Lower leg skin (tissue), 3 donors: Measurements from ENCODE around the gene TRIM43.
"Not testable (repeated sequence)": the region's sequence is repeated elsewhere in the genome, so short reads cannot be mapped to it uniquely, and the experiment has no call there.

Experiments used
- POLR2A ChIP-seq, 2 donors: fragments of 450-650 bp; IDR thresholded peaks; one replicate each; pipeline ENCODE4 v1.6.1; 2016 to 2017; ENCODE audit warnings: antibody characterized with exemption in 2 of 2, mild to moderate bottlenecking in 1 of 2, moderate library complexity in 1 of 2
- TF ChIP-seq, protein P1 (sequence below), 3 donors: fragments of 450-650 bp; IDR thresholded peaks; one replicate each; pipeline ENCODE4 v1.5.1; 2016; ENCODE audit warnings: antibody characterized with exemption in 3 of 3, mild to moderate bottlenecking in 3 of 3, moderate library complexity in 2 of 3

DNA sequence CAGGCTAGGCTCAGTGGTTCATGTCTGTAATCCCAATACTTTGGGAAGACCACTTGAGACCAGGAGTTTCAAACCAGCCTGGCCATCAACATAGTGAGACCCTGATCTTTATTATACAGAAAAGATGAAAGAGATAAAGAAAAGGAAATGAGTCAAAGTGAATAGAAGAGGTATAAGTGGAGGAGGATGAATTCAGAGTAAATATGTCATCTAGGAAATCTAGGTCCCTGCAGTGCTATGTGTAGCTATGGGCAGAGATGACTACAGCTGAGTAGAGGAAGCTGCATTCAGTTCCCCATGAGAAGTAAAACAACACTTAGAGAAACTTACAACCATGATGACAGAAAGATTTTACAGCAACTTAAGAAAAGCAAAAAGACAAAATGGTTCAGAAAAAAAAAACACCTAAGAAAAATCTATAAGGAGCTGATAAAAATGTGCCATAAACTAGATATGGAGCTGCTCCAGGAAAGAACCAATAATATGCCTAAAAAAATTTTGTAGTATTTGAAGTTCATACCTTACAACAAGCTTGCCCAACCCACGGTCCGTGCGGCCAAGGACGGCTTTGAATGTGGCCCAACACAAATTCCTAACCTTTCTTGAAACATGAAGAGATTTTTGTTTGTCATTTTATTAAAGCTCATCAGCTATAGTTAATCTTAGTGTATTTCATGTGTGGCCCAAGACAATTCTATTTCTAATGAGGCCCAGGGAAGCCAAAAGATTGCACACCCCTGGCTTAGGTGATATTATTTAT, 1.8 kb upstream of the TRIM43 start:
- not testable (repeated sequence) for TF ChIP-seq POLR2A (IDR thresholded peaks at IDR 0.05)
- TF ChIP-seq, protein P1, sequence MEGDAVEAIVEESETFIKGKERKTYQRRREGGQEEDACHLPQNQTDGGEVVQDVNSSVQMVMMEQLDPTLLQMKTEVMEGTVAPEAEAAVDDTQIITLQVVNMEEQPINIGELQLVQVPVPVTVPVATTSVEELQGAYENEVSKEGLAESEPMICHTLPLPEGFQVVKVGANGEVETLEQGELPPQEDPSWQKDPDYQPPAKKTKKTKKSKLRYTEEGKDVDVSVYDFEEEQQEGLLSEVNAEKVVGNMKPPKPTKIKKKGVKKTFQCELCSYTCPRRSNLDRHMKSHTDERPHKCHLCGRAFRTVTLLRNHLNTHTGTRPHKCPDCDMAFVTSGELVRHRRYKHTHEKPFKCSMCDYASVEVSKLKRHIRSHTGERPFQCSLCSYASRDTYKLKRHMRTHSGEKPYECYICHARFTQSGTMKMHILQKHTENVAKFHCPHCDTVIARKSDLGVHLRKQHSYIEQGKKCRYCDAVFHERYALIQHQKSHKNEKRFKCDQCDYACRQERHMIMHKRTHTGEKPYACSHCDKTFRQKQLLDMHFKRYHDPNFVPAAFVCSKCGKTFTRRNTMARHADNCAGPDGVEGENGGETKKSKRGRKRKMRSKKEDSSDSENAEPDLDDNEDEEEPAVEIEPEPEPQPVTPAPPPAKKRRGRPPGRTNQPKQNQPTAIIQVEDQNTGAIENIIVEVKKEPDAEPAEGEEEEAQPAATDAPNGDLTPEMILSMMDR (IDR thresholded peaks at IDR 0.05) = not testable (repeated sequence)
